ENCODE measurements around the gene TAB3. TPM values are rescaled to one million over a fixed set of nuclear protein-coding genes. Genes with fewer than 3 reads are reported as not detected.

The TAB3 gene
- total RNA-seq, 1 experiment from 2014 or later, result 13.5 TPM

GRCh38 chrX:30835373-30835772 lies 53.7 kb downstream of the TAB3 start:
- H3T11ph ChIP-seq (ENCODE audit: low read length), result no peak overlapping the region
- H4K20me1 ChIP-seq (ENCODE audit: control insufficient read depth, insufficient read depth, insufficient read length), result no peaks in the 10 kb centered on the region
- Mint-ChIP-seq H3K27ac (peak overlapping the region in 2 of 3 experiments; percentile 20 to 80; a peak in 3 of 7 replicates), H3K4me1 (peaks cover 20 to 25% of the 10 kb centered on the region in 2 experiments), H3K4me3 (no peak overlapping the region), H3K9me3 (peaks cover 37 to 45% of the 10 kb centered on the region in 2 experiments), H3K36me3 (ENCODE audit: insufficient read depth in 1 of 3, low read depth in 3 of 3) (peaks cover 13 to 43% (median 39%) of the 10 kb centered on the region in 3 experiments; a peak in 6 of 7 replicates), H3K27me3 (ENCODE audit: low read depth) (no peaks in the 10 kb centered on the region)
- no peak overlapping the region for H2AFZ ChIP-seq (ENCODE audit: low read length)
- H3K4me1 ChIP-seq (ENCODE audit: insufficient read depth, low read length), result no peaks in the 10 kb centered on the region; the same call in 1 of the 2 replicates
- no peaks in the 10 kb centered on the region for H3K79me2 ChIP-seq (ENCODE audit: insufficient read depth, low read length)
- no peak overlapping the region for H3K9ac ChIP-seq (ENCODE audit: extremely low read depth, insufficient read length, low read length)
- H2BK5ac ChIP-seq (ENCODE audit: insufficient read length, low read length), result no peak overlapping the region
- TF ChIP-seq, protein P1, sequence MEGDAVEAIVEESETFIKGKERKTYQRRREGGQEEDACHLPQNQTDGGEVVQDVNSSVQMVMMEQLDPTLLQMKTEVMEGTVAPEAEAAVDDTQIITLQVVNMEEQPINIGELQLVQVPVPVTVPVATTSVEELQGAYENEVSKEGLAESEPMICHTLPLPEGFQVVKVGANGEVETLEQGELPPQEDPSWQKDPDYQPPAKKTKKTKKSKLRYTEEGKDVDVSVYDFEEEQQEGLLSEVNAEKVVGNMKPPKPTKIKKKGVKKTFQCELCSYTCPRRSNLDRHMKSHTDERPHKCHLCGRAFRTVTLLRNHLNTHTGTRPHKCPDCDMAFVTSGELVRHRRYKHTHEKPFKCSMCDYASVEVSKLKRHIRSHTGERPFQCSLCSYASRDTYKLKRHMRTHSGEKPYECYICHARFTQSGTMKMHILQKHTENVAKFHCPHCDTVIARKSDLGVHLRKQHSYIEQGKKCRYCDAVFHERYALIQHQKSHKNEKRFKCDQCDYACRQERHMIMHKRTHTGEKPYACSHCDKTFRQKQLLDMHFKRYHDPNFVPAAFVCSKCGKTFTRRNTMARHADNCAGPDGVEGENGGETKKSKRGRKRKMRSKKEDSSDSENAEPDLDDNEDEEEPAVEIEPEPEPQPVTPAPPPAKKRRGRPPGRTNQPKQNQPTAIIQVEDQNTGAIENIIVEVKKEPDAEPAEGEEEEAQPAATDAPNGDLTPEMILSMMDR (conservative IDR thresholded peaks at IDR 0.05), result no peak
- H2BK15ac ChIP-seq (ENCODE audit: low read depth, low read length), result no peak overlapping the region
- no peak overlapping the region for H4K91ac ChIP-seq (ENCODE audit: insufficient read length, low read depth, low read length)
- H3K23ac ChIP-seq (ENCODE audit: insufficient read length, low read depth, low read length), result no peak overlapping the region
- no peaks in the 10 kb centered on the region for H3K9me3 ChIP-seq (ENCODE audit: control insufficient read depth, low read depth, low read length)
- H3K56ac ChIP-seq (ENCODE audit: insufficient read length, low read depth, low read length), result no peak overlapping the region
- H3K4ac ChIP-seq (ENCODE audit: low read depth, low read length), result no peak overlapping the region
- DNase-seq, result no peak
- H3K23me2 ChIP-seq (ENCODE audit: insufficient read length, low read depth, low read length, poor library complexity, severe bottlenecking), result peaks cover 2% of the 10 kb centered on the region
- H2BK20ac ChIP-seq (ENCODE audit: low read depth, low read length, poor library complexity, severe bottlenecking), result no peak overlapping the region
- no peak overlapping the region for H4K5ac ChIP-seq (ENCODE audit: insufficient read length, low read depth, low read length)
- H2BK120ac ChIP-seq (ENCODE audit: low read depth, low read length, poor library complexity, severe bottlenecking), result no peak overlapping the region
- no peaks in the 10 kb centered on the region for H3K79me1 ChIP-seq (ENCODE audit: insufficient read depth, low read depth, low read length, poor library complexity, severe bottlenecking)
- H3K4me2 ChIP-seq (ENCODE audit: insufficient read depth, insufficient read length, low read length), result no peak overlapping the region
- no CpG with 5 or more reads among the region's 4 CpGs for WGBS (ENCODE audit: extremely low coverage, insufficient read length, low lambda C conversion rate)
- no peak overlapping the region for H3K14ac ChIP-seq (ENCODE audit: insufficient read depth, low read length)
- H4K8ac ChIP-seq (replicated peaks; ENCODE audit: insufficient read length, low read depth, low read length), result no peak overlapping the region
- H3K18ac ChIP-seq (ENCODE audit: insufficient read length, low read depth, low read length), result no peak overlapping the region
- H3K27ac ChIP-seq (ENCODE audit: insufficient read length, low read depth, low read length), result no peak overlapping the region
- no peak overlapping the region for H2BK12ac ChIP-seq (ENCODE audit: insufficient read length, low read depth, low read length)
- H3K27me3 ChIP-seq (ENCODE audit: insufficient read depth, low read length), result no peaks in the 10 kb centered on the region
- H2AK5ac ChIP-seq (ENCODE audit: insufficient read length, low read length), result no peak overlapping the region

Data from H9 (cell line).